Astrocyte (in vitro differentiated cells and primary cell): ENCODE results near the gene C22orf39. TPM values are rescaled to one million over a fixed set of nuclear protein-coding genes. Genes with fewer than 3 reads are reported as not detected.

Source experiments
- DNase-seq: peaks from one replicate; pipeline ENCODE4 v3.0.0-alpha.2; 2010; ENCODE audit warnings: low read depth
- FAIRE-seq: peaks from 2 replicates; lab custom pipeline; 2011; peaks lifted over from hg19 to GRCh38; lab: Jason Lieb, UNC
- H2AFZ ChIP-seq: 2 replicates; pipeline ENCODE4 v1.6.0; 2012; ENCODE audit warnings: low read depth, low read length, inconsistent platforms
- H3K27ac ChIP-seq: 2 replicates; pipeline ENCODE4 v1.5.1; 2011; ENCODE audit warnings: low read depth, low read length, inconsistent platforms
- H3K27me3 ChIP-seq: 2 replicates; pipeline ENCODE4 v1.6.0; 2011; ENCODE audit warnings: low read length, inconsistent platforms; ENCODE audit not compliant: insufficient read depth
- H3K36me3 ChIP-seq: 2 replicates; pipeline ENCODE4 v1.5.1; 2011; ENCODE audit warnings: low read length, inconsistent platforms; ENCODE audit not compliant: insufficient read depth
- H3K4me1 ChIP-seq: 2 replicates; pipeline ENCODE4 v1.5.1; 2011; ENCODE audit warnings: low read length, inconsistent platforms; ENCODE audit not compliant: insufficient read depth
- H3K4me2 ChIP-seq: 2 replicates; pipeline ENCODE4 v1.6.0; 2012; ENCODE audit warnings: low read length, inconsistent platforms
- H3K4me3 ChIP-seq: 2 replicates; pipeline ENCODE4 v1.5.1; 2011; ENCODE audit warnings: low read depth, mild to moderate bottlenecking, low read length, inconsistent platforms; ENCODE audit not compliant: insufficient read depth
- H3K79me2 ChIP-seq: 2 replicates; pipeline ENCODE4 v1.6.0; 2012; ENCODE audit warnings: mild to moderate bottlenecking, low read length, inconsistent platforms; ENCODE audit not compliant: insufficient read depth
- H3K9ac ChIP-seq: 2 replicates; pipeline ENCODE4 v1.6.0; 2012; ENCODE audit warnings: mild to moderate bottlenecking, low read length, inconsistent platforms
- H3K9me3 ChIP-seq: 2 replicates; pipeline ENCODE4 v1.5.1; 2012; ENCODE audit warnings: low read depth, mild to moderate bottlenecking, low read length, inconsistent platforms; ENCODE audit not compliant: insufficient read depth
- H4K20me1 ChIP-seq: 2 replicates; pipeline ENCODE4 v1.6.0; 2012; ENCODE audit warnings: low read length, inconsistent platforms; ENCODE audit not compliant: insufficient read depth
- H3K27ac Mint-ChIP-seq: one replicate; pipeline ENCODE4 v1.8.0; 2021; ENCODE audit warnings: mild to moderate bottlenecking, mixed read lengths; ENCODE audit not compliant: unreplicated experiment
- H3K27me3 Mint-ChIP-seq: one replicate; pipeline ENCODE4 v1.8.0; 2021; ENCODE audit warnings: low read depth, mixed read lengths; ENCODE audit not compliant: unreplicated experiment
- H3K36me3 Mint-ChIP-seq: one replicate; pipeline ENCODE4 v1.8.0; 2021; ENCODE audit warnings: low read depth, mixed read lengths; ENCODE audit not compliant: unreplicated experiment
- H3K4me1 Mint-ChIP-seq: one replicate; pipeline ENCODE4 v1.8.0; 2021; ENCODE audit warnings: low read depth, mixed read lengths; ENCODE audit not compliant: unreplicated experiment
- H3K4me3 Mint-ChIP-seq: one replicate; pipeline ENCODE4 v1.8.0; 2021; ENCODE audit warnings: mild to moderate bottlenecking, moderate library complexity, mixed read lengths; ENCODE audit not compliant: unreplicated experiment
- H3K9me3 Mint-ChIP-seq: one replicate; pipeline ENCODE4 v1.8.0; 2021; ENCODE audit warnings: mild to moderate bottlenecking, mixed read lengths; ENCODE audit not compliant: unreplicated experiment
- EZH2 ChIP-seq: IDR thresholded peaks from 2 replicates; pipeline ENCODE4 v1.6.1; 2012; ENCODE audit warnings: mild to moderate bottlenecking, low read length, inconsistent platforms; ENCODE audit not compliant: insufficient read depth
- total RNA-seq: library from RNA; stranded (reverse); gene quantifications from 2 replicates; pipeline ENCODE4 v1.2.1, GENCODE V29; 2021
- TF ChIP-seq, protein P1 (sequence below): IDR thresholded peaks from 2 replicates; pipeline ENCODE4 v1.5.1; 2011; ENCODE audit warnings: low read depth, mild to moderate bottlenecking, inconsistent platforms, low read length, moderate library complexity; ENCODE audit not compliant: insufficient read depth

C22orf39 gene
- total RNA-seq, 1 donor from 2014 or later = 14.5 TPM

DNA sequence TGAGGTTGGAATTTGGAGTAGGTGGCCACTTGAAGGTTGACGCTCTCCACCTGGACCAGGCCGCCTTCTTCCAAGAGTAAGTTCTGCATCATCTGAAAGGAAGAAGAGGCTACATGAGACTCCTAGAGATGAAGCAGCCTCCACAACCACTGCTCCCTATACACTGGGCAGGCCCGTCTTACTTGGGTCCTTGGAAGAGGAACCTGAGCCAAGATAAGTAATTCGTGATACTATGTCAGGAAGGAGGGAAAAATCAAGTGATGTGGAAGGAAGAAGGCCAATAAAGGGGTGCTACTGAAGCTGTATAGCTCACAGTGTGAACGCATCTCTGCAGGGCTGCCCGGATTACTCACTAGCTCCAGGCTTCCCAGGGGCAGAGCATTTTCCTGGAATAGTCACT is 20.4 kb upstream of the C22orf39 start:
- no peak overlapping the region for H2AFZ ChIP-seq
- Mint-ChIP-seq H3K27me3 (no peaks in the 10 kb centered on the region), H3K36me3 (peaks cover 14% of the 10 kb centered on the region), H3K4me3 (no peak overlapping the region), H3K9me3 (no peaks in the 10 kb centered on the region), H3K27ac (no peak overlapping the region), H3K4me1 (peaks cover 8% of the 10 kb centered on the region)
- TF ChIP-seq, protein P1, sequence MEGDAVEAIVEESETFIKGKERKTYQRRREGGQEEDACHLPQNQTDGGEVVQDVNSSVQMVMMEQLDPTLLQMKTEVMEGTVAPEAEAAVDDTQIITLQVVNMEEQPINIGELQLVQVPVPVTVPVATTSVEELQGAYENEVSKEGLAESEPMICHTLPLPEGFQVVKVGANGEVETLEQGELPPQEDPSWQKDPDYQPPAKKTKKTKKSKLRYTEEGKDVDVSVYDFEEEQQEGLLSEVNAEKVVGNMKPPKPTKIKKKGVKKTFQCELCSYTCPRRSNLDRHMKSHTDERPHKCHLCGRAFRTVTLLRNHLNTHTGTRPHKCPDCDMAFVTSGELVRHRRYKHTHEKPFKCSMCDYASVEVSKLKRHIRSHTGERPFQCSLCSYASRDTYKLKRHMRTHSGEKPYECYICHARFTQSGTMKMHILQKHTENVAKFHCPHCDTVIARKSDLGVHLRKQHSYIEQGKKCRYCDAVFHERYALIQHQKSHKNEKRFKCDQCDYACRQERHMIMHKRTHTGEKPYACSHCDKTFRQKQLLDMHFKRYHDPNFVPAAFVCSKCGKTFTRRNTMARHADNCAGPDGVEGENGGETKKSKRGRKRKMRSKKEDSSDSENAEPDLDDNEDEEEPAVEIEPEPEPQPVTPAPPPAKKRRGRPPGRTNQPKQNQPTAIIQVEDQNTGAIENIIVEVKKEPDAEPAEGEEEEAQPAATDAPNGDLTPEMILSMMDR = no peak
- no peak for TF ChIP-seq EZH2
- H4K20me1 ChIP-seq = peaks cover 70% of the 10 kb centered on the region
- no peak overlapping the region for H3K27ac ChIP-seq
- no peak for FAIRE-seq
- no peaks in the 10 kb centered on the region for H3K9me3 ChIP-seq
- H3K4me2 ChIP-seq = no peak overlapping the region
- H3K36me3 ChIP-seq = peaks cover 39% of the 10 kb centered on the region
- no peak for DNase-seq
- peaks cover 17% of the 10 kb centered on the region for H3K79me2 ChIP-seq
- no peak overlapping the region for H3K4me3 ChIP-seq
- peaks cover 5% of the 10 kb centered on the region for H3K4me1 ChIP-seq
- H3K9ac ChIP-seq = no peak overlapping the region
- no peaks in the 10 kb centered on the region for H3K27me3 ChIP-seq

GRCh38 chr22:19466848-19467752 is 19.6 kb upstream of the C22orf39 start:
- Histone ChIP-seq H2AFZ (no peak overlapping the region), H3K4me3 (no peak overlapping the region), H3K27ac (no peak overlapping the region), H4K20me1 (peaks cover 62% of the 10 kb centered on the region), H3K9ac (no peak overlapping the region), H3K9me3 (no peaks in the 10 kb centered on the region), H3K36me3 (peaks cover 39% of the 10 kb centered on the region), H3K4me2 (no peak overlapping the region), H3K79me2 (peaks cover 9% of the 10 kb centered on the region), H3K4me1 (peaks cover 5% of the 10 kb centered on the region), H3K27me3 (no peaks in the 10 kb centered on the region)
- TF ChIP-seq, protein P1 = no peak
- no peak for TF ChIP-seq EZH2
- Mint-ChIP-seq H3K36me3 (peaks cover 14% of the 10 kb centered on the region), H3K27me3 (no peaks in the 10 kb centered on the region), H3K9me3 (no peaks in the 10 kb centered on the region), H3K4me1 (peaks cover 8% of the 10 kb centered on the region), H3K4me3 (no peak overlapping the region), H3K27ac (no peak overlapping the region)
- no peak for FAIRE-seq
- DNase-seq = no peak
